HG03139 (cell line): ENCODE results near the gene XPO5.

Experiments
- ATAC-seq: cut with Tn5 transposase; IDR thresholded peaks from one replicate; pipeline ENCODE4 v1.9.1; 2021; ENCODE audit not compliant: unreplicated experiment

Gene XPO5

GRCh38 chr6:43475516-43475915 is 100.3 kb downstream of the XPO5 start:
- no peak for ATAC-seq

- no peak for ATAC-seq
Measured at GRCh38 chr6:43472515-43472914, 103.3 kb downstream of the XPO5 start.
